HG03442 (cell line): ENCODE data around the gene PHGDH.
"Not testable (repeated sequence)": the region's sequence is repeated elsewhere in the genome, so short reads cannot be mapped to it uniquely, and the experiment has no call there.

Experiments
- ATAC-seq: cut with Tn5 transposase; IDR thresholded peaks from one replicate; pipeline ENCODE4 v1.9.1; 2021; ENCODE audit warnings: mild to moderate bottlenecking, moderate library complexity; ENCODE audit not compliant: unreplicated experiment

Gene PHGDH

DNA sequence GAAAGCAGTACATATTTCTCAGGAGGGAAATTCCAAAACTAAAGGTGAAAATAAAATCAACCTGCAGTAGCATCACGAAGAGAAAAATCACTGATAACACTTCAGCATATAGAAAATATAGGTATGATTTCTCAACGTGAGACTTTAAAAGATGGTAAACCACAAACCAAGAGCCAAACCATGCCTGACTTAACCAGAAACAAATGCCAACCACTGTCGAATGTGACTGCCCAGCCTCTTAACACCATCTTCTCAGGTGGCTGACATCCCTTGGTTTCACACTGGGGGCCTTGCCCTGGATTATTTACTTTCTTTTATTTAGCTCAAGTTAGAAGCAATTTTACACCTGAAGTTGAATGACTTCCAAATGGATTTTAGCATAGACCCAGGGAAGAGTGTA lies 46.9 kb downstream of the PHGDH start:
- ATAC-seq = no peak

DNA sequence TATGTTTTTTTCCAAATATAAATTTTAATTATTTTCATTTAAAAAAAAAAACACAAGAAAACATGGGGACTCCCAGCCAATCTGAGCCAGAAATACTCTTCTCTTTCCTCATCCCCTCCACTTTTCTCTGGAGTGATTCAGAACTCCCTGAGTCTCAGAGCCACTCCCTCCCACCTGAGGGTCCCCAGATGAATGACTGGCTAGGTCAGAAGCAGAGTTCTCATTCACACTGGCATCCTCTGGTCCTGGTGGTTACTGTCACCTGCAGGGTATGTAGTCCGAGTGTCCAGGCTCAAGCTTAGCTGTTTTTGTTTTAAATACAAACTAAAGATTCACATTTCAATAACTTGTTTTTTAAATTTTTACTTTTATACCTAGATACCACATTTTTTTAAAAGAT lies 50.7 kb downstream of the PHGDH start:
- no peak for ATAC-seq

DNA sequence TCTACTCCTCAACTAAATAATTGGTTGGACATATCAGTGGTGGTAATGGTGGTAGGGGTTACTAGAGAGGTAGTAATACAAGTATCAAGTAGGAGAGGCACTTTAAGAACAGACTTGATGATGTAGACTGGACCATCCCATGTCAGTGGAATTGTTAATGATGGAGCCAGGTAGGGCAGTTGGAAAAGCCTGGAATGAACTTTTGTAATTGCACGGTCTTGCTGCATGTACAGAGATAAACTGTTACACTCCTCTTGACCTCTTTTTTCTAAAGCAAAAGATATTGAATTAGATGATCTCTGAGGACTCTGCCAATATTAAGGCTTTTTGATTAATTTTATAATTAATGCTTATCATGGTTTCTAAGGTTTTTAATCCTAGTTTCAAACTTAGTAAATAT lies 51.2 kb downstream of the PHGDH start:
- ATAC-seq = no peak

DNA sequence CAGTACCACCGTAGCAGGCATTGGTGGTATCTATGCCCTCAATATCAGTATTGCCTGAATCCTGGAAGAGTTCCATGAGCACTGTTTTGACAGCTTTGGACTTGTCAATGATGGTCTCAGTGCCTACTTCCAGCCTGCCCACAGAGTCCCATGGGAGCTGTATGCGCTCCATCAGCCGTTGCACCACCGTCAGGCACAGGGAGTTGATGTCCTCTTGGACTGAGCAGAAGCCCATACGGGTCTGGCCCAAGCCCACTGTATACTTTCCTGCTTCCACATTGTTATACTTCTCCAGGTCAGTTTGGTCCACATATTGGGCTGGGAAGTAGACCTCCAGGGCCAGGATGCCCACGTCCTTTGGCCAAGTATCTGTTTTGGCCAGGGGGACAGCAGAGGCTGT lies 52.5 kb downstream of the PHGDH start:
- ATAC-seq = no peak

DNA sequence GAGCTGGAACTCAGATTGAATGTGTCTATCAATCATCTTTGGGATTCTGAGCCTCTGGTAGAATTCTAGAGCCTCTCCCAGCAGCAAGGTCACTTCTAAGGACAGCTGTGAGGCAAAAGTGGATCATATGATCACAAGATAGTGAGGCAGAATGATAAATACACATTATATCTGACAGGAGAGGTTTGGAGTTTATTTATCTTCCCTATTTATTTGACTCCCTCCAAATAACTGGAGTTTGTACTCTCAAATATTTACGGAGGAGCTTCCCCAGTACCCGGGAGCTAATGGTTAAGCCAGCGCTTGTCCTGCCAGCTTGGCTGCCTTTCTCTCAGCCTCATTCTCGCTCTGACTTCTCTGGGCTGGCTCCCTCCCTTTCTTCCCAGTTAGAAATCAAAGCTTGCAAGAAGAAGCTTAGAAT lies 54.6 kb downstream of the PHGDH start:
- no peak for ATAC-seq

DNA sequence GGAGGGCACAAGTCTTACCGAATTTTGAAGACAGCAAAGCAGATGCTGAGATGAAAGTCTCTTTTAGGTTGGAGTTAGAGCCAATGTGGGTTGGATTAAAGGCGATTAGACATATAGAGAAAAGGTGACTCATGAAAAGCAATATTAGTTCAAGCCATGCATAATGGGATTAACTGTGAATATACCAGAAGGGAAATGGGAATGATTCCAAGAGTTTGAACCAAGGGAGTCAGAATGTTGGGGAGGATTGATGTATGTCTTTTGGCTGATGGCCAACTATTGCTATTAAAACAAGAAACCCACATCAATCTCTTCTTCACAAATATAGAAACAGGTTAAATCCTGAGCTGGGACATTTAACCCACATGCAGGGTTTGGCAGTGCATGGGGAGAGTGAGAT lies 55.8 kb downstream of the PHGDH start:
- no peak for ATAC-seq

DNA sequence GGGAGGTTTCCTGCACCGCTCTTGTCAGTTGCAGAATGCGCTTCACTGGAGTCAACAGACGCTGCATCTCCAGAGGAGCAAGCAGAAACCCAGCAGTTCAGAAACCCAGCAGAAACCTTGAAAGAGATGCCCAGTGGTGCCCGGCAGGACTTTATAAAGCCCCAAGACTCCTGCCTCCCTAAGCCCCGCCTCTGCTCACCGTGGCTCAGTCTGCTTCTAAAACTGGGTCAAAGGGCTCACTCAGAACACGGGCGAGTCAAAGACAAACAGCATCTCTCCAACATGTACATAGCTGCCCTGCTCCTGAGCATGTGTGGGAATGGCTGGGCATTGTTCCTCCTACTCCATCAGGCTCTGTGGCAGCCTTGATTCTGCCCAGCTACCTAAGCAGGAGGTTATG lies 57.0 kb downstream of the PHGDH start, which contains the start of gene HMGCS2:
Gene HMGCS2, minus strand, starts transcription at position 128 of the 400 bp plus-strand sequence. Its CDS starts 61 bp downstream, at position 67.
- ATAC-seq = no peak

DNA sequence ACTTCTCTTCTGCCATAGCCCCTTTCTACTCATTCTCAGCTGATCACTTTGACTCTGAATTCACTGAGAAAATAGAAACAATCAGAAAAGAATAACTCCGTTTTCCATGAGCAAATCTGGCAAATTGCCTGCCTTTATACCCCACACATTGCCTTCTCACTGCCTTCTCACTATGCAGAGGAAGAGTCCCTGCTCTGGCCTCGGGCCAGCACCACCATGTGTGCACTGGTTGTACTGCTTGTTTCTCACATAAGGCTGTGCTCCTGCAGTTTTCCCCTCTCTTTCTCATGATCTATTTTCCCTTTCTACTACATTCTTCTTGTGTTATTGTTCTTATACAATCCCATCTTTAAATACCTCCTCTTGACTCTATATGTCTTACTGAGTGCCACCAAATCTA lies 59.3 kb downstream of the PHGDH start:
- no peak for ATAC-seq

DNA sequence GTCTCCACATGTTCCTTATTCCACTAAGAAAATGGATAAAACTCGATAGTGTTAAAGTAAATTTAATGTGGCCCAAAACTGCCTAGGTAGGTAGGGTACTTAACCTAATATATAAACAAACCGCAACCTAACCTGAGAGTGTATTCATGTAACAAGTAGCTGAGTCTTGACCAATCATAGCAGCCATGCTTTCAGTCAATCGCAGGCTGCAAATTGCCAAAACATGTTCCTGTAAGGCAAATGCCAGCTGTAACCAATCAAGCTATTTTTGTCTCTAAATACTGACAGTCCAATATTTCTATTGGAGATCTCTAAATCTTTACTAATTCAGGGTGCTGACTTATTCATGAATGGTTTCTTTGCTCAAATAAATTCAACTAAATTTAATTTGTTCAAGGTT lies 60.0 kb downstream of the PHGDH start:
- no peak for ATAC-seq

DNA sequence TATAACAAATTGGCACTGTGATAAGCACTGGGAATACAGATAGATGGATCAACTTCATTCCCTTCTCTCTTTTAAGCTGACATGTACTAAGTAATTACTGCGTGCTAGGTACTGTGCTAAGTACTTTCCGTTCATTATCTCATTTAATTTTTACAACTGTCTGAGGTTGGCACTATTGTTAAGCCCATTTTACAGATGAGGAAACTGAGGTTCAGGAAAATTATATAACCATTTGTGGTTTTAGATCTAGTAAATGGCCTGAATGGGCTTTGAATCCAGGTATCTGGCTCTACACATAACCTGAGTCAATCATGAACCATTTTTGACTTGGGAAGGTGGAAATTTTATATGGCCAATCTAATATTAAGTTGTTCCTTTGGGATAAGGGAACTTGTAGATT lies 60.6 kb downstream of the PHGDH start:
- no peak for ATAC-seq

DNA sequence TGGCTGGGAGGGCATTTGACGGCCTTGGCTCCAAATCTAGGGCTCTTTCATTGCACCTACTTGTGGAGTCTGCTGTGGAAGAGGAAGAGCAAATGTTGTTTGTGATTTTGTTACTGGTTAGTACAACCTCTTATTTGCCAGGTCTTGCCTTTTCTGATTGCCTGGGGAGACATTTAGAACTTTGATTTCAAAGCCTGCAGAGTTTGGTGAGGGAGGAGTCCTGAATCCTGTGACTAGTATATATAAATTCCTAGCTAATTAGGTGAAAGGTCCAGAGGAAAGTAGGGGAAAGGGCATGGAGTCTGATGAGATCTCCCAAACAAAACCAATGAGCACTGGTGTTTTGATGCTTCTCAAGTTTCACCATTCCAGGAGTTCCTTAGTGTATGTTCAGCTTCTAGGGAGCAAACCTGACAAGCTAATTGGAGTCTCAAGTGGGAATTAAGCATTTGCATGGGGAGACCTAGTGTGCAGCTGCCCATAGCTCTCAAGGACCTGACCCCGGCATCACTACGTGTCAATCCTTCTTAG lies 62.0 kb downstream of the PHGDH start:
- no peak for ATAC-seq

DNA sequence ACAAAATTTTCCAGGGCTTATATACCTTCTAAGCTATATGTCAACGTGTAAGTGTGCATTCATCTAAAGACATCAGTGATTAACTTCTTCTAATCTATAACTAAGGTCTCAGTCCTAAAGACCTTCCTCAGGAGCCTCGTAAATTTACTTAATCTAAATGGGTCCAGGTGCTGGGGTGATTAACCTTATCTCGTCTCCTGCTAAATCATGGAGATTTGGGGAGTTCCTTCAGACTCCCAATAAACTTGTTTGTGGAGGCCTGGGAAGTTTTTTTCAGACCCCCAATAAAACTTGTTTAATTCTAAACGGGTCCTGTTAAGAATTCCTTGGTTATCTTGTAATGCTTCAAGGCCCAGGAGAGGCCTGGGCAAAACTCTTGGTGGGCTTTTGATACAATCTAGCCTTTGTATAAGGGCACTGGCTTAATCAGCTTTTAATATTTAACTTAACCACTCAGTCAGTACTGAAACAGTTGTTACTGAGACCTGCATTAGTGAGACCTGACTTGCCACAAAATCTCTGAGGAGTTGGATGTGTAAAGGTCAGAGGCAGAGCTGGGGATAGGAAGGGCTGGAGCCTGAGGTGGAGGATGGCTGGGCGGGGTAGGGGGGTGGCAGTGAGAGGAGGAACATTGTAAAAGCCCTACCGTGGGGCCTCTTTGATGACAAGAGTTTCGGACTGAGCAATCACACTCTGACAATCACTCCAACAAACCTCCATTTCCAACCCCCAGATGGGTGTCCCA lies 63.2 kb downstream of the PHGDH start:
- ATAC-seq = no peak

DNA sequence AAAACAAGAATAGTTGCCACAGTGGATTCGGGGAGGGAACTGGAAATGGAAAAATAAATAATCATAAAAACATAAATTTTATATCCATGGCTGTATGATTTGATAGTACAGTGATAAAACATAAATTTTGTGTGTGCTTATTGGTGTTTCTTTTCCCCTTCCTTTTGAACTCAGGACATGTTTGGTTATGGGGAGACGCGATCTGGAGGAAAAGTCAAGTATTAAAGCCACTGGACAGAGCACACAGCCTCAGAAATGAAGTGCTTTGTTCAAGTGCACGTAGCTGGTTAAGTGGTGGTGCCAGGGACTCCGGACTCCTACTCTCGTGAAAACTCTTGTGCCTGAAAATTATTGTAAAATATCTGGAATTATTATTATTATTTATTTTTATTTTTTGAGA lies 66.6 kb downstream of the PHGDH start:
- ATAC-seq = no peak

DNA sequence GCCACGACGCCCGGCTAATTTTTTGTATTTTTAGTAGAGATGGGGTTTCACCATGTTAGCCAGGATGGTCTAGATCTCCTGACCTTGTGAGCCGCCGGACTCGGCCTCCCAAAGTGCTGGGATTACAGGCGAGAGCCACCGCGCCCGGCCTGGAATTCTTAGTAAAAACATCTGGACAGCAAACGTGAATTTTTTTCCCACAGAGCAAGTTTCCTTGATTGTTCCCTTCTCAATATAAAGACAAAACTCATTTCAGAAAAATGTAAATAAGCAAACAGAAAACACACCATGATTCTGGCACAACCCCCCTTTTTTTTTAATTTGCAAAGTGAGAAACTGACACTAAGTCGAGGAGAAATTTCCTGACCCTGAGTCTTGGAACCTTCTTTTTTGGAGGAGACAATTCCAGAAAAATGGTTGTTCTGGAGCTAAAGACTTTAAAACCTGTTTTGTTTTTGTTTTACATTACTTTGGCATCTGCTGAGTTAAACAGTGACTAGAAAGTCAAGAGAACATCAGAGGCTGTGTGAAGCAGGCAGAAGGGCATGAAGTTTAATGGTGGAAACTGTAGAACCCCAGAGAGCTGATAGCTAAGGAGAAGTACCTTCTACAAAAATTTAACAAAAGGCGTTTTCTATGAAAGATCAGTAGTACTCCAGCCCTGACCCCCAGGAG lies 67.3 kb downstream of the PHGDH start:
- no peak for ATAC-seq

DNA sequence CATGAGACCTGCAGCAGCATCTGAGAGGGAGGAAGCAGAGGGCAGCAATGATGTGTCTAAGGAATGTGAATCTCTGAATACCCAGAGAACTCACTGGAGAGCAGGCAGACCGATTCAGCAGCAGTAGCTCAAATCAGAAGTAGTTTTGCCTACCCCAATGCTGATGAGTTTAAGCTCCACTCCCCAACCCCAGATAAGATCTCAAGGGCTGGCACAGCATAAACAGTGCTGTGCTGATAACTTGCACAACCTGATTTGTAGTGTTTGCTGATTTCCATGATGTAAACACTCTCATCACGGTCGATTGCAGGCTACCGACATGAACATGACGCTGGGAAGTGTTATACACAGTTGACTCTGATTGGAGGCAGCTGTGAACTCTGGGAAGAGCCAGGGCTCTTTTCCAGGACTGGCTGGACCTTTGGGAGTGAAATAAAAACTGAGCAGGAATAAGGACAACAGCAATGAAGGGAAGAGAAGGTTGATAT lies 68.2 kb downstream of the PHGDH start:
- no peak for ATAC-seq

DNA sequence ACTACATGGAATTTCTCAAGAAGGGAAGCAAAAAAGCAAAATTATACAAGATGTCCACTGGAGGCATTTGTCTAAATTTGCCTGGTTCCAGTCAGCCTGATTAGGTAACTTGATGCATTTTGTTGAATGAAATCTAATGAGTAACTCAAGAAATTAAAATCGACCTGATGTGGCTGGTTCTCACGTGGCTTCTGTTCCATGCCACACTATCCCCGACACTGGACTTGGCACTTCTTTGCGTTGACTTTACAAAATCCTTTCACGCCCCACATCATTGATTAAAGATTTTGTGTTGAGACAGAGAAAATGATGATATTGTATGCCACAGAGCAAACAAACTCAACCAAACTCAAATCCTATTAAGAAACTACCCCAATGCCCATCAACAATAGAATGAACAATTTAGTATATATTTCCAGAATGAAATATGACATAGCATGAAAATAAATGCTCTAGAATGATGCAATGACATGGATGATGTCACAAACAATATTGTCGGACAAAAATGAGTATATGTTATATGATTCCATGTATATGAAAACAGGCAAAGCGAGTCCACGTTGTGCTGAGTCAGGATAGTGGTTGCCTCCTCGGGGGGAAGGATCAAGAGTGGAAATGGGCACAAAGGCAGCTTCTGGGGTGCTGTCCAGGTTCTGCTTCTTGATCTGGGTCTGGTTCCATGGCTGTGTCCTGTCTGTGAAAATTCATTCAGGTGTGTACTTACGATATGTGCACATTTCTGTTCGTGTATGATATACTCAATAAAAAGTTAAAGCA lies 69.9 kb downstream of the PHGDH start:
- no peak for ATAC-seq

DNA sequence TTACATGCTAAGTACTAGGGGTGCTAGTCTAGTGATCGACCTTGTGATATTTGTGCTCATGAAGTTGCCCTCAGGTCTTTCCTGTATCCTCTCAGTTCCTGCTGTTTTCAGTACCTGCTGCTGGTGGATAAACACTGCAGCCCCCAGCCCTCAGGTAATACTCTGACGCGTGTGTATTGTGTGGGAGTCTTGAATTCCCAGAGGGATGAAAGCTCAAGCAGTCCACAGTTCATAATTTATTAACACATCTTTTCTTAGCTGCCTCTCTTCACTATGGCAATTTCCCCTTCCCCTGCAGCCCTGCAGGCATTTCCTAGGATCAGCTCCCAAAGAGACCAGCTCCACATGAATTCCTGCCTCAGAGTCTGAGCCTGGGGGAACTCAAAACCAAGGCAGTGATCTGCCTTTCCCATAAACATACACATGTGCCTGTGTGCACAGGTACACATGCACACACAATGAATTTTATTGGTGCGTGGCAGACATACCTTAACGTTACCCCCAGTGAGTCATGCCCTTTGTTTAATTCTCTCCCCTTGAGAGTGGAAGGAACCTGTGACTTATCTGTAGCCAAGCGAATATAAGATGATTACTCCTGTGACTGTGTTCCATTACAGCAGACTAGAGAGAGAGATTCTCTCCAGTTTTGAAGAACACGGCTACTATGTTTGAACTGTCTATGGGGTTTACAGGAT lies 71.0 kb downstream of the PHGDH start:
- ATAC-seq = no peak

DNA sequence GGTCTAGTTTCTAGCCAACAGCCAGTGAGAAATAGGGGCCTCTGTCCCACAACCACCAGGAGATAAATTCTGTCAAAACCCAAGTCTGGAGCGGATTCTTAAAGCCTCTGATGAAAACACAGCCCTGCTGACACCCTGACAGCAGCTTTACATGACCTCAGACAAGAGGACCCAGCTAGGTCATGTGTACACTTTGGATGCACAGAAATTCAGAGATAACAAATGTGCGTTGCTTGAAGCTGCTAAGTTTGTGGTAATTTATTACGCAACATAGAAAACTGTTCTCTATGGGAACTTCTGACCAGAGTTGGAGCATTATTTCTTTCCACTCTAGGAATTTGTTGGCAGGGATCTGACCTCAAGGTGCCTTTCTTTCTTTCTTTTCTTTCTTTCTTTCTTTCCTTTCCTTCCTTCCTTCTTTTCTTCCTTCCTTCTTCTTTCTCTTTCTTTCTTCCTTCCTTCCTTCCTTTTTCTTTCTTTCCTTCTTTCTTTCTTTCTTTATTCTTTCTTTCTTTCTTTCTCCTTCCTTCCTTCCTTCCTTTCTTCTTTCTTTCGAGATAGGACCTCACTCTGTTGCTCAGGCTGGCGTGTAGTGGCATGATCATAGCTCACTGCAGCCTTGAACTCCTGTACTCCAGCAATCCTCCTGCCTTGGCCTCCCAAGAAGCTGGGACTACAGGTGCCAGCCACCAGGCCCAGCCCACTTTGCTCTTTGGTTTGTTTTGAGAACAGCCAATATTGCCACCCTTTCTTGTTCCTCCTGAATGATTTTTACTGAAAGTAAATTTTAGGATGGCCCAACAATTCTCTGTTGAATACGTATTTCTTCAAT lies 71.8 kb downstream of the PHGDH start:
- ATAC-seq = no peak

DNA sequence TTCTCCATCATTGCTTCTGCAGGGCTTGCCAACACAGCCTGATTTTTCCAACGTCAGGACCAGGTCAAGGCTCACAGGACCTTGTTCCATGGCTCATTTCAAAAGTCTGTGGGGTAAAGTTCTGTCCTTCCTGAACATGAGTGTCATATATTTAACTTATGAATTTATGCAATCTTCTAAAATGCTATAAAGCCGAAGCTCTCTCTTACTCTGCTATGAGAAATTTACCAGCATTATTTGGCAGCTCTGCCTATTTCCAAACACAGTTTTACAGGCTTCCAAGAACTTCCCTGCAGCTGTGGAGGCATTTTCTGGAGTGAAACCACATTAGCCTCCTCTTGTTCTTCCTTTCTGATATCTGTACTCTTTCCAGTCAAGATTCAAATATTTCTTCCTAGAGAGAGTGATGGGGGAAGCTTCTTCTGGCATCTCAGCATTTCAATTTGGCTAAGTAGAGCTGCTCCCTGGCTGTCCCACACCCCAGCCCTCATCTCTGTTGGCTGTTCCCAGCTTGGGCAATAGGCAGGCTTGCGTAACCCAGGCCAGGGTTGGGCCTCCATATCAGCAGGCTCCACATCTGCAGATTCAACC lies 72.6 kb downstream of the PHGDH start:
- no peak for ATAC-seq

DNA sequence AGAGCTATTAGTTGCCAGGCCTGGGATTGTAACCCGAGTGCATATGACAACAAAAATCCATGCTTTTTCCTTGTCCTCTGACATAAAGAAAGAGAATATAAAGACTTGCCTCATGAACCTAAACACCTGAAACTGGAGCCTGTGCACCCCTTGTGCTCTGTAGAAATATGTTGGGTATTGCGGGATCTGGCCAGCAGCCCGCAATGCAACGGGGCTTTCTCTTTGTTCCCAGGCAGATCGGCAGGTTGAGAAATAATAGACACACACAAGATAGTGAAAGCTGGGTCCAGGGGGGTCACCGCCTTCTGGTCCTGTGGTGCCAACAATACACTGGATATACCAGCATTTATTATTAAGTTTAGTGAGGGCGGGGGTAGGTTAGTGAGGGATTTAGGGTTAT lies 74.3 kb downstream of the PHGDH start:
- not testable (repeated sequence) for ATAC-seq
